ENCODE data around the gene SLC6A19.

DNA sequence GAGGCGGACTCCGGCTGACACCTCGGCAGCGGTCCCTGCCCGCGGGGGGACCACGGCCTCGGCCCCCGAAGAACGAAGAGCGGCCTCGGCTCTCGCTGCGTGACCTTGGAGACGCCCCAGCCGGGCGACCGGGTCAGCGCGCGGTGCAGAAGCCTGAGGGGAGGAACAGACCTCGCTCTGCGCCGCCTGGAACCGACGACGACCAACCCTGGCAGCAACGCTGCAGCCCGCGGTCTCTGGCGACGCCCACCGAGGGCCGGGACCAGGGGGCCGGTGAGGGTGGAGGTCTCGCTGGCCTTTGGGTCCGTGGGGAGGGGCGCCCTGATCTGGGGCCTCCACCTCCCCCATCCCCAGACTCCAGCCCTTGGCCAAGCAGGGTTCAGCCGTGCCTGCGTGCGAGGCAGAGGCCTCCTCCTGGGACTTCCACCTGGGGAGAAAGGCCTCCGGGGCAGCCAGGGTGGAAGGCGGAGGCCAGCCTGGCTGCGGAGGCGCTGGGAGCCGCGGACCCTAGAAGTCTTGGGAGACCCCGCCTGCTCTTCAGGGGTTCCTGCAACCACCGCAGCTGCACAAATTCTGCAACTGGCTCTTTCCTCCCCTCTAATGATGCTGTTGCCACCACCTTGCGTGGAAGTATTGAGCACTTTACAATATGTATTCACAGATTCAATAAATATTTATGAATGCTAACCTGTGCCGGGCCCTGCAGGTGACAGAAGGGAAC is 45.2 kb upstream of the SLC6A19 start:
- TF ChIP-seq POLR2A (IDR thresholded peaks at IDR 0.05) (no peak), POLR2AphosphoS5 (IDR thresholded peaks at IDR 0.05) (no peak)
- TF ChIP-seq, protein P1, sequence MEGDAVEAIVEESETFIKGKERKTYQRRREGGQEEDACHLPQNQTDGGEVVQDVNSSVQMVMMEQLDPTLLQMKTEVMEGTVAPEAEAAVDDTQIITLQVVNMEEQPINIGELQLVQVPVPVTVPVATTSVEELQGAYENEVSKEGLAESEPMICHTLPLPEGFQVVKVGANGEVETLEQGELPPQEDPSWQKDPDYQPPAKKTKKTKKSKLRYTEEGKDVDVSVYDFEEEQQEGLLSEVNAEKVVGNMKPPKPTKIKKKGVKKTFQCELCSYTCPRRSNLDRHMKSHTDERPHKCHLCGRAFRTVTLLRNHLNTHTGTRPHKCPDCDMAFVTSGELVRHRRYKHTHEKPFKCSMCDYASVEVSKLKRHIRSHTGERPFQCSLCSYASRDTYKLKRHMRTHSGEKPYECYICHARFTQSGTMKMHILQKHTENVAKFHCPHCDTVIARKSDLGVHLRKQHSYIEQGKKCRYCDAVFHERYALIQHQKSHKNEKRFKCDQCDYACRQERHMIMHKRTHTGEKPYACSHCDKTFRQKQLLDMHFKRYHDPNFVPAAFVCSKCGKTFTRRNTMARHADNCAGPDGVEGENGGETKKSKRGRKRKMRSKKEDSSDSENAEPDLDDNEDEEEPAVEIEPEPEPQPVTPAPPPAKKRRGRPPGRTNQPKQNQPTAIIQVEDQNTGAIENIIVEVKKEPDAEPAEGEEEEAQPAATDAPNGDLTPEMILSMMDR (IDR thresholded peaks at IDR 0.05), result no peak

Measured in stomach (tissue), 4 donors.